OCI-LY7 (cell line): ENCODE data around the gene RBMS1. TPM values are rescaled to one million over a fixed set of nuclear protein-coding genes. Genes with fewer than 3 reads are reported as not detected.
"Not testable (repeated sequence)": the region's sequence is repeated elsewhere in the genome, so short reads cannot be mapped to it uniquely, and the experiment has no call there.

Experiments
- BruUV-seq: library from RNA; stranded (reverse); fragments of 400-500 nt; replicated peaks from 2 replicates; lab custom pipeline; 2021; lab: Mats Ljungman, UMichigan
- CTCF ChIA-PET: fragments of 300-600 bp; sonication (Branson Sonifier 250); formaldehyde crosslinking; loops from one replicate; lab custom pipeline; 2022; ENCODE audit warnings: antibody characterized with exemption; ENCODE audit not compliant: unreplicated experiment; lab: Charles Lee
- POLR2A ChIA-PET: fragments of 300-600 bp; sonication (Branson Sonifier 250); formaldehyde crosslinking; loops from one replicate; lab custom pipeline; 2022; ENCODE audit warnings: antibody characterized with exemption; lab: Charles Lee
- DNase-seq: peaks from one replicate; pipeline ENCODE4 v3.0.0-alpha.2; 2015; ENCODE audit warnings: low spot score
- H2AFZ ChIP-seq: fragments of 200-600 bp; sonication (generic), shearing (Covaris generic); 2 replicates; pipeline ENCODE4 v1.6.1; 2014; ENCODE audit warnings: mild to moderate bottlenecking, antibody characterized with exemption, low read length, moderate library complexity
- H3K27ac ChIP-seq: fragments of 200-600 bp; sonication (generic); 2 replicates; pipeline ENCODE4 v1.5.1; 2014; ENCODE audit warnings: mixed run types, low read depth, mild to moderate bottlenecking, moderate library complexity, low read length, inconsistent platforms; ENCODE audit not compliant: poor library complexity, severe bottlenecking
- H3K36me3 ChIP-seq: fragments of 200-600 bp; sonication (generic); 2 replicates; pipeline ENCODE4 v1.6.1; 2014; ENCODE audit warnings: mild to moderate bottlenecking, antibody characterized with exemption, low read length, moderate library complexity, mixed read lengths; ENCODE audit not compliant: insufficient read depth
- H3K4me1 ChIP-seq: fragments of 200-600 bp; sonication (generic); 2 replicates; pipeline ENCODE4 v1.5.1; 2014; ENCODE audit warnings: mild to moderate bottlenecking, low read length; ENCODE audit not compliant: insufficient read depth, poor library complexity, severe bottlenecking
- H3K4me2 ChIP-seq: fragments of 200-600 bp; sonication (generic); 2 replicates; pipeline ENCODE4 v1.6.1; 2014; ENCODE audit warnings: mild to moderate bottlenecking, low read length
- H3K4me3 ChIP-seq: fragments of 200-600 bp; sonication (generic); 2 replicates; pipeline ENCODE4 v1.5.1; 2014; ENCODE audit warnings: mild to moderate bottlenecking, low read depth, low read length; ENCODE audit not compliant: poor library complexity, severe bottlenecking
- H3K79me2 ChIP-seq: fragments of 200-600 bp; sonication (generic); 2 replicates; pipeline ENCODE4 v1.6.1; 2016; ENCODE audit warnings: low read depth, mild to moderate bottlenecking, low read length, moderate library complexity, mixed read lengths; ENCODE audit not compliant: insufficient read depth
- H3K9me2 ChIP-seq: fragments of 200-600 bp; sonication (generic); 2 replicates; pipeline ENCODE4 v1.6.1; 2016; ENCODE audit warnings: mild to moderate bottlenecking, low read length, mixed read lengths; ENCODE audit not compliant: insufficient read depth
- H3K9me3 ChIP-seq: fragments of 200-600 bp; sonication (generic); 2 replicates; pipeline ENCODE4 v1.6.1; 2014; ENCODE audit warnings: mild to moderate bottlenecking, mixed run types, low read length, mixed read lengths
- H4K20me1 ChIP-seq: fragments of 200-600 bp; sonication (generic); 2 replicates; pipeline ENCODE4 v1.6.1; 2014; ENCODE audit warnings: mild to moderate bottlenecking, antibody characterized with exemption, low read length, moderate library complexity, mixed read lengths; ENCODE audit not compliant: insufficient read depth
- CTCF ChIP-seq: fragments of 200-600 bp; sonication (generic); conservative IDR thresholded peaks from 2 replicates; pipeline ENCODE4 v1.5.1; 2014; ENCODE audit warnings: mild to moderate bottlenecking, antibody characterized with exemption, low read length, moderate library complexity, mixed read lengths
- EZH2phosphoT487 ChIP-seq: fragments of 200-600 bp; sonication (generic); IDR thresholded peaks from 2 replicates; pipeline ENCODE4 v1.6.1; 2018; ENCODE audit warnings: low read depth, borderline replicate concordance, mild to moderate bottlenecking, mixed run types, antibody characterized with exemption, low read length, moderate library complexity, mixed read lengths
- intact Hi-C: fragments of 100-400 bp; cut with micrococcal nuclease; formaldehyde crosslinking; loops from one replicate; pipeline ENCODE4 v1.10.0; 2022; ENCODE audit not compliant: unreplicated experiment
- total RNA-seq, 2 experiments: library from RNA; depleted of rRNA in 1 of 2; stranded (reverse); fragments of >200 nt in 1 of 2; shearing (Covaris generic) in 1 of 2; gene quantifications; 2 replicates each; pipeline ENCODE4 v1.2.3, GENCODE V29; 2014 to 2022

RBMS1 gene
- total RNA-seq, 2 experiments from 2014 or later = 29.5 to 35.7 TPM

GRCh38 chr2:160426604-160427003 lies 67.0 kb downstream of the RBMS1 start:
- POLR2A ChIA-PET = interaction anchor here (2.0 to 3.4 kb wide), 3 partner anchors 14 to 103 kb away, joined by 7 to 33 read pairs (median 14); no protein-coding TSS in a partner anchor
- intact Hi-C loops = loop anchor here (5.0 kb wide), 1 partner anchor 276 kb away; no protein-coding TSS in a partner anchor
- peaks cover 9% of the 10 kb centered on the region for H3K9me3 ChIP-seq
- no peaks in the 10 kb centered on the region; the same call in 1 of the 2 replicates for H3K36me3 ChIP-seq
- no TSS peak for BruUV-seq
- DNase-seq = no peak
- no peak overlapping the region for H3K27ac ChIP-seq
- H2AFZ ChIP-seq = no peak overlapping the region
- no peaks in the 10 kb centered on the region for H4K20me1 ChIP-seq
- no peak overlapping the region for H3K4me2 ChIP-seq
- no peak overlapping the region for H3K4me3 ChIP-seq
- CTCF ChIA-PET = interaction anchor here (0.9 kb wide), 1 partner anchor 10 kb away, joined by 3 read pairs; no protein-coding TSS in a partner anchor
- H3K79me2 ChIP-seq = no peaks in the 10 kb centered on the region
- peaks cover 45% of the 10 kb centered on the region for H3K4me1 ChIP-seq
- no peaks in the 10 kb centered on the region for H3K9me2 ChIP-seq
- TF ChIP-seq EZH2phosphoT487 = no peak
- no peak for TF ChIP-seq CTCF

GRCh38 chr2:160425434-160426151 lies 68.0 kb downstream of the RBMS1 start:
- Histone ChIP-seq H3K36me3 (no peaks in the 10 kb centered on the region; the same call in 1 of the 2 replicates), H3K4me1 (peaks cover 35% of the 10 kb centered on the region), H3K4me3 (no peak overlapping the region), H3K9me2 (no peaks in the 10 kb centered on the region), H4K20me1 (no peaks in the 10 kb centered on the region), H2AFZ (peak overlapping the region; percentile 34), H3K27ac (no peak overlapping the region), H3K9me3 (peaks cover 9% of the 10 kb centered on the region), H3K4me2 (no peak overlapping the region), H3K79me2 (no peaks in the 10 kb centered on the region)
- TF ChIP-seq CTCF (no peak), EZH2phosphoT487 (no peak)
- intact Hi-C loops = loop anchor here (5.0 kb wide), 1 partner anchor 277 kb away; no protein-coding TSS in a partner anchor
- ChIA-PET POLR2A (interaction anchor here (0.6 to 1.2 kb wide), 2 partner anchors 10 to 26 kb away, joined by 3 read pairs; no protein-coding TSS in a partner anchor), CTCF (no interaction called here)
- no TSS peak for BruUV-seq
- DNase-seq = no peak

GRCh38 chr2:160423126-160423525 lies 70.5 kb downstream of the RBMS1 start:
- no peak for DNase-seq
- Histone ChIP-seq H3K4me3 (no peak overlapping the region), H3K27ac (no peak overlapping the region), H3K36me3 (no peaks in the 10 kb centered on the region), H2AFZ (no peak overlapping the region), H4K20me1 (no peaks in the 10 kb centered on the region), H3K79me2 (no peaks in the 10 kb centered on the region), H3K4me2 (no peak overlapping the region), H3K4me1 (peaks cover 31% of the 10 kb centered on the region), H3K9me2 (no peaks in the 10 kb centered on the region), H3K9me3 (no peaks in the 10 kb centered on the region)
- ChIA-PET POLR2A (interaction anchor here (0.7 to 1.3 kb wide), 2 partner anchors 8 to 47 kb away, joined by 3 to 5 read pairs; no protein-coding TSS in a partner anchor), CTCF (no interaction called here)
- intact Hi-C loops = no loop called here
- TF ChIP-seq EZH2phosphoT487 = no peak
- no peak for TF ChIP-seq CTCF
- no TSS peak for BruUV-seq

- POLR2A ChIA-PET = interaction anchor here (1.3 kb wide), 1 partner anchor 9 kb away, joined by 5 read pairs; no protein-coding TSS in a partner anchor
- peaks cover 22% of the 10 kb centered on the region for H3K4me1 ChIP-seq
- H3K9me2 ChIP-seq, CTCF ChIA-PET, H3K9me3 ChIP-seq, H3K79me2 ChIP-seq, intact Hi-C loops, H3K36me3 ChIP-seq, H4K20me1 ChIP-seq, DNase-seq, BruUV-seq: not testable (repeated sequence)
- H3K27ac ChIP-seq = peak overlapping the region; percentile 32
- H2AFZ ChIP-seq = peak overlapping the region; percentile 33; the same call in 1 of the 2 replicates
- peak overlapping the region; percentile 54 for H3K4me2 ChIP-seq
- peak overlapping the region; percentile 4 for H3K4me3 ChIP-seq
These were observed 71.7 kb downstream of the RBMS1 start for GRCh38 chr2:160421646-160422501.
